Sigmoid colon (tissue), 7 donors: ENCODE measurements around the gene TNXB. TPM values are rescaled to one million over a fixed set of nuclear protein-coding genes. Genes with fewer than 3 reads are reported as not detected.
"Not testable (repeated sequence)": the region's sequence is repeated elsewhere in the genome, so short reads cannot be mapped to it uniquely, and the experiment has no call there.

ENCODE experiments used
- DNase-seq: peaks from one replicate; pipeline ENCODE4 v3.0.0-alpha.2; 2019
- H3K27ac ChIP-seq, 4 donors: fragments of 200-600 bp; sonication (generic); one replicate each; pipeline ENCODE4 v1.5.1; 2016 to 2019; ENCODE audit warnings: mild to moderate bottlenecking in 1 of 4
- H3K27me3 ChIP-seq, 3 donors: fragments of 200-600 bp; sonication (generic); one replicate each; pipeline ENCODE4 v1.5.1; 2019; ENCODE audit warnings: mild to moderate bottlenecking in 1 of 3
- H3K36me3 ChIP-seq, 4 donors: fragments of 200-600 bp; sonication (generic); one replicate each; pipeline ENCODE4 v1.5.1; 2016 to 2019
- H3K4me1 ChIP-seq, 4 donors: fragments of 200-600 bp; sonication (generic); one replicate each; pipeline ENCODE4 v1.5.1; 2017 to 2019
- H3K4me3 ChIP-seq, 4 donors: fragments of 200-600 bp; sonication (generic); one replicate each; pipeline ENCODE4 v1.5.1; 2017 to 2019; ENCODE audit warnings: mild to moderate bottlenecking in 2 of 4, moderate library complexity in 1 of 4
- H3K9me3 ChIP-seq, 4 donors: fragments of 200-600 bp in 3 of 4; sonication (generic) in 3 of 4; one replicate each; pipeline versions ENCODE4 v1.5.1 to v1.6.1; 2013 to 2019
- CTCF ChIP-seq, 4 experiments: fragments of 450-650 bp in 3 of 4; fragments of 200-600 bp in 1 of 4; IDR thresholded peaks; one replicate each; pipeline ENCODE4 v1.5.1; 2016 to 2019; ENCODE audit warnings: antibody characterized with exemption in 4 of 4, mild to moderate bottlenecking in 3 of 4, moderate library complexity in 2 of 4
- EP300 ChIP-seq, 4 donors: sonication (generic); formaldehyde crosslinking; IDR thresholded peaks; one replicate each; pipeline ENCODE4 v1.6.1; 2017; ENCODE audit warnings: antibody characterized with exemption in 4 of 4
- POLR2A ChIP-seq, 2 donors: fragments of 450-650 bp; IDR thresholded peaks; one replicate each; pipeline ENCODE4 v1.6.1; 2016; ENCODE audit warnings: antibody characterized with exemption in 2 of 2, mild to moderate bottlenecking in 2 of 2, moderate library complexity in 2 of 2
- POLR2AphosphoS5 ChIP-seq, 4 donors: sonication (generic); formaldehyde crosslinking; IDR thresholded peaks; one replicate each; pipeline ENCODE4 v1.6.1; 2017; ENCODE audit warnings: antibody characterized with exemption in 4 of 4
- WGBS, 2 donors: extraction: QIAGEN DNeasy Blood & Tissue Kit; methylation state at CpG; one replicate each; pipeline ENCODE4 v1.1.7; 2013; 5-methylcytosine and 5-hydroxymethylcytosine counted together
- intact Hi-C: fragments of 100-400 bp; cut with DNase I; formaldehyde crosslinking; loops from one replicate; pipeline ENCODE4 v1.15.1; 2023
- polyA plus RNA-seq, 3 donors: library from polyadenylated mRNA; stranded (reverse); fragments of 200-250 nt; gene quantifications; one replicate each; pipeline ENCODE4 v1.2.3, GENCODE V29; 2013
- total RNA-seq, 4 donors: library from RNA; depleted of rRNA; stranded (reverse); fragments of >200 nt; gene quantifications; one replicate each; pipeline ENCODE4 v1.1.0, GENCODE V29; 2016
- donor health status: healthy with polysubstance abuse.
- donor health status: Bipolar disorder and iron deficiency.
- donor health status: healthy.

Gene TNXB
- total and polyA plus RNA-seq, 7 donors: 1.4 to 224 (median 66.0) TPM

DNA sequence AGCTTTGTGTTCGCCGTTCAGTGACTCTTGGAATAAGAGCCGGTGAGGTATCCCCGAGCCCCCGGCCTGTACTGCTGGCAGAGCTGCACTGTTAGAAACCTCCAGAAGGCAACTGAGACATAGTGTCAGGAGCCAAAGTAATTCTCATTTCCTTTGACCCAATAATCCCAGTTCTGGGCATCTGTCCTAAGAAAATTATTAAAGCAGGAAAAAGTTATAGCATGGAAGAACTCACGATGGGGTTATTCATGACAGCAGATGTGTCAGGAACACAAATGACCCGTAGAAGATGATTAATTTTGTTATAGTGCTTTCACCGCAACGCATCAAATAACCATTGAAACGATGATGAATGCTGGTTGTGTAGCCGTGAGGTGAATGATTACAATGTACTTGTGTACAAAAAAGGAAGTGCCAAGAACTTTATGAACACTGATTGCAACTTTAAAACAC is 50.6 kb downstream of the TNXB start:
- H3K36me3 ChIP-seq: peaks cover 0 to 6% (median 3%) of the 10 kb centered on the region in 4 donors
- DNase-seq: no peak
- H3K4me1 ChIP-seq: no peaks in the 10 kb centered on the region
- TF ChIP-seq EP300 (IDR thresholded peaks at IDR 0.05) (no peak), CTCF (IDR thresholded peaks at IDR 0.05) (no peak), POLR2AphosphoS5 (IDR thresholded peaks at IDR 0.05) (no peak), POLR2A (IDR thresholded peaks at IDR 0.05) (no peak)
- WGBS, 2 donors: 84 to 86% methylated on average over 11 of the region's 11 CpGs
- intact Hi-C loops: no loop called here
- H3K4me3 ChIP-seq: no peak overlapping the region
- no peaks in the 10 kb centered on the region for H3K9me3 ChIP-seq
- H3K27ac ChIP-seq: peak overlapping the region in 1 of 4 donors; percentile 55
- no peaks in the 10 kb centered on the region for H3K27me3 ChIP-seq

GRCh38 chr6:32057966-32058365 is 51.2 kb downstream of the TNXB start:
- H3K36me3 ChIP-seq: peaks cover 0 to 6% (median 3%) of the 10 kb centered on the region in 4 donors
- no peaks in the 10 kb centered on the region for H3K27me3 ChIP-seq
- intact Hi-C loops: no loop called here
- no peaks in the 10 kb centered on the region for H3K4me1 ChIP-seq
- no peak overlapping the region for H3K4me3 ChIP-seq
- TF ChIP-seq POLR2A (IDR thresholded peaks at IDR 0.05) (no peak), EP300 (IDR thresholded peaks at IDR 0.05) (no peak), CTCF (IDR thresholded peaks at IDR 0.05) (no peak), POLR2AphosphoS5 (IDR thresholded peaks at IDR 0.05) (no peak)
- no peak for DNase-seq
- WGBS, 2 donors: 82 to 87% methylated on average over 17 of the region's 17 CpGs
- no peaks in the 10 kb centered on the region for H3K9me3 ChIP-seq
- peak overlapping the region in 1 of 4 donors; percentile 55 for H3K27ac ChIP-seq

- WGBS, 2 donors: 87 to 93% methylated on average over 7 of the region's 7 CpGs
- Histone ChIP-seq H3K9me3 (no peaks in the 10 kb centered on the region), H3K27ac (no peak overlapping the region), H3K27me3 (no peaks in the 10 kb centered on the region), H3K4me1 (no peaks in the 10 kb centered on the region), H3K4me3 (no peak overlapping the region), H3K36me3 (peaks cover 0 to 6% (median 2%) of the 10 kb centered on the region in 4 donors)
- no peak for TF ChIP-seq POLR2AphosphoS5 (IDR thresholded peaks at IDR 0.05)
- TF ChIP-seq EP300 (IDR thresholded peaks at IDR 0.05): no peak
- TF ChIP-seq CTCF (IDR thresholded peaks at IDR 0.05): no peak
- no peak for TF ChIP-seq POLR2A (IDR thresholded peaks at IDR 0.05)
- no peak for DNase-seq
- intact Hi-C loops: no loop called here
These were observed 52.9 kb downstream of the TNXB start for GRCh38 chr6:32056254-32056653.

- DNase-seq, H3K27me3 ChIP-seq, H3K36me3 ChIP-seq, intact Hi-C loops, H3K4me3 ChIP-seq, H3K27ac ChIP-seq, H3K9me3 ChIP-seq, H3K4me1 ChIP-seq: not testable (repeated sequence)
- 91 to 93% methylated on average over 21 of the region's 21 CpGs for WGBS, 2 donors
These were observed 53.4 kb downstream of the TNXB start for GRCh38 chr6:32055756-32056155.

- H3K36me3 ChIP-seq, intact Hi-C loops, H3K9me3 ChIP-seq, H3K4me3 ChIP-seq, H3K4me1 ChIP-seq, H3K27ac ChIP-seq, DNase-seq, H3K27me3 ChIP-seq: not testable (repeated sequence)
- 86 to 91% methylated on average over 13 of the region's 13 CpGs for WGBS, 2 donors
These were observed 55.8 kb downstream of the TNXB start for GRCh38 chr6:32053314-32053713.

GRCh38 chr6:32052626-32053025 is 56.5 kb downstream of the TNXB start:
- H3K27me3 ChIP-seq, H3K27ac ChIP-seq, DNase-seq, H3K9me3 ChIP-seq, H3K36me3 ChIP-seq, H3K4me3 ChIP-seq, intact Hi-C loops: not testable (repeated sequence)
- peaks cover 0 to 13% (median 10%) of the 10 kb centered on the region in 4 donors for H3K4me1 ChIP-seq
- 84 to 85% methylated on average over 20 of the region's 20 CpGs for WGBS, 2 donors
